ENCODE measurements around the gene CRABP2.

The CRABP2 gene

GRCh38 chr1:156663178-156663577 lies 42.2 kb downstream of the CRABP2 start:
- H3K79me2 ChIP-seq (ENCODE audit: low read length) = peaks cover 35% of the 10 kb centered on the region
- peak overlapping the region; percentile 81; the same call in 1 of the 2 replicates for H3K27ac ChIP-seq (ENCODE audit: low read length)
- H3F3A ChIP-seq (ENCODE audit: insufficient read depth, low read length) = peaks cover 26% of the 10 kb centered on the region
- TF ChIP-seq CTCF (IDR thresholded peaks at IDR 0.05; ENCODE audit: low read length) (no peak), EZH2phosphoT487 (IDR thresholded peaks at IDR 0.05; ENCODE audit: low read length) (no peak), EZH2 (optimal IDR thresholded peaks at IDR 0.05; ENCODE audit: low read depth, low read length) (no peak)
- no peaks in the 10 kb centered on the region for H3K9me2 ChIP-seq (replicated peaks; ENCODE audit: insufficient read depth, low read length)
- H3K4me2 ChIP-seq (ENCODE audit: low read depth, low read length) = peak overlapping the region; percentile 97; the same call in 1 of the 2 replicates
- DNase-seq = no peak
- peaks cover 7% of the 10 kb centered on the region; the same call in 1 of the 2 replicates for H4K20me1 ChIP-seq (ENCODE audit: insufficient read depth, low read length)
- no peaks in the 10 kb centered on the region for H3K27me3 ChIP-seq (replicated peaks; ENCODE audit: insufficient read depth, low read length)
- peaks cover 57% of the 10 kb centered on the region for H3K4me1 ChIP-seq (ENCODE audit: low read length)
- H3K9ac ChIP-seq (ENCODE audit: low read length) = no peak overlapping the region
- H3K4me3 ChIP-seq (ENCODE audit: low read length) = no peak overlapping the region
- H3K36me3 ChIP-seq (replicated peaks; ENCODE audit: insufficient read depth, low read length) = no peaks in the 10 kb centered on the region
- no peak overlapping the region for H2AFZ ChIP-seq (ENCODE audit: low read length)
- H3K9me3 ChIP-seq (replicated peaks; ENCODE audit: insufficient read depth, low read length) = no peaks in the 10 kb centered on the region

DNA sequence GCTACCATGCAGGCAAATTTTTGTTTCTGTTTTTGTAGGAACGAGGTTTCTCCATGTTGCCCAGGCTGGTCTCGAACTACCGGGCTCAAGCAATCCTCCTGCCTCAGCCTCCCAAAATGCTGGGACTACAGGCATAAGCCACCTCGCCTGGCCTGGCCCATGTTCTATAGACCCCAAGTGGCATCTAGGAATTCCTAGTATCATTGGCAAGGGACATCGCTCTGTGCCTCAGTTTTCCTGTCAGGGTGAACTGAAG lies 42.7 kb downstream of the CRABP2 start:
- Histone ChIP-seq H3K4me3 (ENCODE audit: low read length) (no peak overlapping the region), H2AFZ (ENCODE audit: low read length) (no peak overlapping the region), H3K36me3 (replicated peaks; ENCODE audit: insufficient read depth, low read length) (no peaks in the 10 kb centered on the region), H3K9me2 (replicated peaks; ENCODE audit: insufficient read depth, low read length) (no peaks in the 10 kb centered on the region), H3F3A (ENCODE audit: insufficient read depth, low read length) (peaks cover 29% of the 10 kb centered on the region), H3K9ac (ENCODE audit: low read length) (no peak overlapping the region; the same call in 1 of the 2 replicates), H3K4me2 (ENCODE audit: low read depth, low read length) (peak overlapping the region; percentile 97; the same call in 1 of the 2 replicates), H3K4me1 (ENCODE audit: low read length) (peaks cover 61% of the 10 kb centered on the region), H3K9me3 (replicated peaks; ENCODE audit: insufficient read depth, low read length) (no peaks in the 10 kb centered on the region), H3K27ac (ENCODE audit: low read length) (peak overlapping the region; percentile 81; the same call in 1 of the 2 replicates), H3K79me2 (ENCODE audit: low read length) (peaks cover 40% of the 10 kb centered on the region), H4K20me1 (ENCODE audit: insufficient read depth, low read length) (peaks cover 11% of the 10 kb centered on the region; the same call in 1 of the 2 replicates), H3K27me3 (replicated peaks; ENCODE audit: insufficient read depth, low read length) (no peaks in the 10 kb centered on the region)
- no peak for TF ChIP-seq EZH2 (optimal IDR thresholded peaks at IDR 0.05; ENCODE audit: low read depth, low read length)
- TF ChIP-seq EZH2phosphoT487 (IDR thresholded peaks at IDR 0.05; ENCODE audit: low read length) = no peak
- TF ChIP-seq CTCF (IDR thresholded peaks at IDR 0.05; ENCODE audit: low read length) = no peak
- DNase-seq = no peak

DNA sequence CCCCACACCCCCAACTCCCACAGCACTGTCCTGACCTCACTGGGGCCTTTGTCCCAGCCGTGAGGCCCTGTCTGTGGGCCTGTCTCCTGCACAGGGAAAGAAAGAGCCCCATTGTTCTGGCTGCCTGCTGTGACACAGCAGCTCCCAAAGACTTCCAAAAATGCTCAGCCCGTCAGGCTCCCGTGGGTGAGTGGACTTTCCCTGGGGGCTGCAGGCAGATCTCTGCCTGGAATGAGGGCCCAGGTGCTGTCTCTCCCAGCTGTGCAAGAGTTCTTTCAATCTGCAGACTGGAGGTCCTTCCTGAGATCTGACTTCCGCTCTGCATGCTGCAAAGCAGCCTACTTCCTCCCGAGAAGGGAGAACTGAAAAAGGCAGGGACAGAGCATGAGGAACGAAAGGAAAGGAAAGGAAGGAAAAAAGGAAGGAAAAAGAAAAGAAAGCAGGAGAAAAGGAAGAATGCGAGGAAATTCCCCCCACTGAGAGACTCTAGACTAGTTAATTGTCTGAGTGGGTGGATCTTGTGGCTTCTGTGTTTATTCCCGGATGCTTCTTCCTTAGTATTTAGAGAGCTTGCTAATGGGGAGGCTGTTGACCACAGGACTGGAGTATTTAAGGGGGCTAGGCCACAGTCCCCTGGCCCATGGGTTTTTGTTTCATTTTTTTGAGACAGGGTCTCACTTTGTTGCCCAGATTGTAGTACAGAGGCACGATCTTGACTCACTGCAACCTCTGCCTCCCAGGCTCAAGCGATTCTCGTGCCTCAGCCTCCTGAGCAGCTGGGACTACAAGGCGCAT lies 43.2 kb downstream of the CRABP2 start:
- peaks cover 29% of the 10 kb centered on the region for H3F3A ChIP-seq (ENCODE audit: insufficient read depth, low read length)
- no peaks in the 10 kb centered on the region for H3K36me3 ChIP-seq (replicated peaks; ENCODE audit: insufficient read depth, low read length)
- peak overlapping the region; percentile 81 for H3K27ac ChIP-seq (ENCODE audit: low read length)
- H3K4me2 ChIP-seq (ENCODE audit: low read depth, low read length) = peak overlapping the region; percentile 97
- H3K27me3 ChIP-seq (replicated peaks; ENCODE audit: insufficient read depth, low read length) = no peaks in the 10 kb centered on the region
- H3K79me2 ChIP-seq (ENCODE audit: low read length) = peaks cover 45% of the 10 kb centered on the region
- no peaks in the 10 kb centered on the region for H3K9me3 ChIP-seq (replicated peaks; ENCODE audit: insufficient read depth, low read length)
- no peaks in the 10 kb centered on the region for H3K9me2 ChIP-seq (replicated peaks; ENCODE audit: insufficient read depth, low read length)
- DNase-seq = peak; percentile 43
- peaks cover 63% of the 10 kb centered on the region for H3K4me1 ChIP-seq (ENCODE audit: low read length)
- H2AFZ ChIP-seq (ENCODE audit: low read length) = peak overlapping the region; percentile 65
- H4K20me1 ChIP-seq (ENCODE audit: insufficient read depth, low read length) = peaks cover 14% of the 10 kb centered on the region; the same call in 1 of the 2 replicates
- H3K4me3 ChIP-seq (ENCODE audit: low read length) = peak overlapping the region; percentile 87
- H3K9ac ChIP-seq (ENCODE audit: low read length) = peak overlapping the region; percentile 79
- no peak for TF ChIP-seq EZH2phosphoT487 (IDR thresholded peaks at IDR 0.05; ENCODE audit: low read length)
- TF ChIP-seq EZH2 (optimal IDR thresholded peaks at IDR 0.05; ENCODE audit: low read depth, low read length) = no peak
- TF ChIP-seq CTCF (IDR thresholded peaks at IDR 0.05; ENCODE audit: low read length) = no peak

Data from MM.1S (cell line).